ENCODE results near the gene THAP4.

Gene THAP4

GRCh38 chr2:241637795-241638660, 1.1 kb upstream of the THAP4 start:
- DNase-seq: peak in 1 of 2 experiments; percentile 58

GRCh38 chr2:241636182-241637017, 558 bp downstream of the THAP4 start:
- DNase-seq: peak; percentile 5 to 37

- no peak for DNase-seq
Measured at GRCh38 chr2:241635756-241636155, 1.2 kb downstream of the THAP4 start.

GRCh38 chr2:241633561-241633960, 3.4 kb downstream of the THAP4 start:
- no peak for DNase-seq

GRCh38 chr2:241632478-241633325, 4.3 kb downstream of the THAP4 start:
- DNase-seq: no peak

GRCh38 chr2:241629762-241630435, 7.1 kb downstream of the THAP4 start:
- DNase-seq: no peak

- DNase-seq: no peak
Measured at GRCh38 chr2:241627675-241628074, 9.3 kb downstream of the THAP4 start.

GRCh38 chr2:241620419-241620769, 16.6 kb downstream of the THAP4 start:
- peak; percentile 18 to 65 for DNase-seq

- DNase-seq: peak in 1 of 2 experiments; percentile 35
Measured at GRCh38 chr2:241619597-241620418, 17.1 kb downstream of the THAP4 start.

GRCh38 chr2:241618829-241619228, 18.1 kb downstream of the THAP4 start:
- DNase-seq: no peak

- no peak for DNase-seq
Measured at GRCh38 chr2:241618296-241618805, 18.6 kb downstream of the THAP4 start.

- DNase-seq: peak in 1 of 2 experiments; percentile 18
Measured at GRCh38 chr2:241617431-241618154, 19.4 kb downstream of the THAP4 start.

- no peak for DNase-seq
Measured at GRCh38 chr2:241616168-241617125, 20.5 kb downstream of the THAP4 start.

- DNase-seq: no peak
Measured at GRCh38 chr2:241615522-241616052, 21.4 kb downstream of the THAP4 start.

GRCh38 chr2:241615041-241615440, 21.9 kb downstream of the THAP4 start:
- no peak for DNase-seq

GRCh38 chr2:241613017-241613780, 23.8 kb downstream of the THAP4 start:
- DNase-seq: no peak

- no peak for DNase-seq
Measured at GRCh38 chr2:241612156-241613016, 24.6 kb downstream of the THAP4 start.

Data from stimulated activated CD4-positive, alpha-beta T cell treated with anti-CD3 and anti-CD28 coated beads, Interleukin-4, amount 100 ng/mL, for 4 hours (primary cell).